ENCODE data around the gene EME1.

EME1 gene

DNA sequence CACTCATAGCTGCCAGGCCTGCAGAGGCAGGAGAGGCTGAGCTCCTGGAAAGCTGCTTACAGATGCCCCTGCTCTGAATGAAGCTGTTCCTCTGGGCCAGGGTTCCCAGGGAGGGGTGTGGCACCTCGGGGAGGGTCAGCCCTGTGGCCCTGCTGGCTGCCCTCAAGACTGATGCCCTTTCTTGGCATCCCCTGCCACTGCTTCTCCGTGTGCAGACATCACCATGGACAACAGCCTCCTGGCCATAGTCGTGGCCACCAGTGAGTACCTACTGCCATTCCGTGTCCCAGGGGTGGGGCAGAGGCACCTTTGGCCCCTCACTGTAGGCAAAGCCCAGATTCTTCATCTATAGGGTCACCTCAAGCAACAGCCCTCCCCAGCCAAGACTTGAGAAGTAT lies 9.0 kb upstream of the EME1 start:
- no peak for DNase-seq

DNA sequence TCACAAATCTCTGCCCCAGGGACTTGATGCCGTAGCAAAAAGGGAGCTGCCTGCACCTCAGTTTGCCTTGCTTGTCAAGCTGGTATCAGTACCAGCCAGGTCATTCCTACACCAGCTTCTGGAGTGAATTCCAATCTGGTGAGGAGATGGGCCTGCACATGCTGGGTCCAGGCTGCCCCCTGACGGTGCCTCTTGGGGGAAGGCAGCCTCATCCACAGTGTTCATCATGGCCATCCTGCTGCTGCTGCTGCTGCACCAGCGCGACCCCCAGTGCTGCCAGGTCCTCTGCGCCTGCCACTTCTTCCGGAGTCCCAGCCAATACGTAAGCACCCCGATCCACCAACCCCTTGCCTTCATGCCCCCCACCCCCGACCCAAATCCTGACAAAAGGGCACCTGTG lies 8.3 kb upstream of the EME1 start:
- no peak for DNase-seq

DNA sequence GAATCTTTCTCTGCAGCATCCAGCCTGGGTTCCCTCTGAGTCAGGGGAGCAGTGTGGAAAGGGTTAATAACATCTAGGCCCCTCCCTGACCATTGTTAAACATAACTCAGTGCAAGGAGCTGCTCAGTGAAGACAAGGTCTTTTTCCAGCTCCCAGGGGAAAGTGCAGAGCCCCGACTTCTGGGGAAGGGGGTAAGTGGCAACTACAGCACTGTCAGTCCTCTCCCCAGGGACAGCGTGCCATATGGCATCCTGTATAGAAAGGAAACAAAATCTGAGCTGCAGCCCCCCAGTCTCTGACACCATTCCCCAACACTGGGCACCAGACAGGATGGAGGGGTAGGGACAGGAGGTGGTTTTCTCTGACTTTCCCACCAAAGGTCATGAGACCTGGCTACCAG lies 7.9 kb upstream of the EME1 start:
- DNase-seq: no peak

DNA sequence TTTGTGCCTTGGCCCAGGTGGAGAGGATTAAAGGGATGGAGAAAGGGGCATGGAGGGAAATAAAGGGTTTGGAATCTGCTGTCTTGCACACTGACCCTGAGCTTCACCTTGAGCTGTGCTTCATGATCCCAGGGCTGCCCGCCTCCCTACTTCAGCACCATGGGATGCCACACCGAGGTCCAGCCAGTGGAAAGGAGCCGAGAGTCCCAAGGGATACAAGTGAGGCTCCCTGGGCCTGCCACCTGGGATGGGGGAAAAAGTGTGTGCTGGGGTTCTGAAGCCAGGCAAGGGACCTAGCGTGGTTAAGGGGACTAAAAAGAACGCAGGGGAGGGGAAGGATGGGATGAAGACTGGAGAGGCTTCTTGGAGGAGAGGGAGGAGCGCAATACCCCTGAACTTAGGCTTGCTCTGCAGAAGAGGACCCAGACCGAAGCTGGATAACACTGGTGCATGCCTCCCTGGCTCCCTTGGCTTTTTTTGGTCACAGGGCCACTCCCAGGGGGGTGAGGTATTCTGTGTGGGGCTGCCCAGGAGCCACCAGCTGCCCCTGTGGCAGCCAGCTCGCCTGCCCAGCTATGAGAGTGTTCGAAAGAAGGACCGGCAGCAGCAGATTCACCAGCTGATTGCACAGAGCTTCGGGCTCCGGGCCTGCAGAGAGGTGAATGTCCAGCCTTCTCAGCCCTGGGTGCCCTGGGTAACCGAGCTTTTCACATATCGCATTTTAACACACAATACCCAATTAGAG lies 7.2 kb upstream of the EME1 start:
- no peak for DNase-seq

DNA sequence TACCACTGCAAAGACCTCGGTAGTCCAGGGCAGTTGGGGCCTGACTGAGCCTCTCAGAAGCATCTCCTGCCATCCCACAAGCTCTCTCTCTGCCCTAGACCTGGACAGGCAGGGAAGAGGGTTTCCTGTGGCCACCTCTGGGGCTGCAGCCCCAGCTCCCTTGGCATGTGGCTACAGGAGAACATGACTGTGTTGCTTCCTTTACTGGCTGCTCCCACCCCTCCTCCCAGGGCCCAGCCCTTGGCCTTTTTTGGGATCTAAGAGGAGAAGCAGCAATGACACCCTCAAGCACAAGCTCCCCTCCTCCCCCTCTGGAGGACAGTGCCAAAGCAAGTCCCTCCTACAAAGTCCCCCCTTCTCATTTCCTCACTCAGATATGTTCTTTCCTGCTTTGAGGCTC lies 5.6 kb upstream of the EME1 start:
- DNase-seq: no peak

DNA sequence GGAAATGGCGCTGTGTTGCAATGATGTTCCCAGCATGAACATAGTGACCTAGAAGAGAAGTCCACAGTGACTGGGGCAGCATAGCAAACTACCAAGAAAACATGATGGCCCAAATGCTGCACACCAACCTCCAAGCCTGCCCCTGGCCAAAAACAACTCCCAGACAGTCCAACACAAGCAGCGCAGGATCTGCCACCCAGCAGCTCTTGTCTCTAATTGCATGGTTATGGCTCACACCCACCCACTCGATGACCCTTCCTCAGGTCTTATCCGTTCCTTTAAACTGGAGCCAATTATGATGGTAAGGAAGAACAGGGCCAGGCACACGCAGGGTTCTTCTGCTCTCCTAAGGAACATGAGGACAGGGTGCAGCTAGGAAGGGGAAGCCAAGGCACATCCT lies 3.0 kb upstream of the EME1 start:
- DNase-seq: no peak

DNA sequence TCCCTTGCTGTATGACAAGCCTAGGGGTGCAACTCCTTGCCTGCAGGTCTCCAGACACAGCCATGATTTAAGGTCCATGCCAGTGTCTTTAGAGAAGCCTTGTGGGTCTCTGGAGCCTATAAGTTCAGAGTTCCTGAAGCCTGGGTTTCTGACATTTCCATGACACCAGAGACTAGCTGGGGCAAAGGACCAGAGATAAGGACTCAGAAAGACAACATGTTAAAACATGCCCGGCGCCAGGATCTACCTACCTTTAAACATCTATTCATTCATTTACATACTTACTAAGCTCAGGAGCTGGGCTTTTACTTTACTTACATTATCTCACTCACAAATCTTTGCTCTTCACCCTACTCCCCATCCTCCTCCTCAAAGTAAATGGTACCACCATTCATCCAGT lies 1.5 kb upstream of the EME1 start:
- no peak for DNase-seq

DNA sequence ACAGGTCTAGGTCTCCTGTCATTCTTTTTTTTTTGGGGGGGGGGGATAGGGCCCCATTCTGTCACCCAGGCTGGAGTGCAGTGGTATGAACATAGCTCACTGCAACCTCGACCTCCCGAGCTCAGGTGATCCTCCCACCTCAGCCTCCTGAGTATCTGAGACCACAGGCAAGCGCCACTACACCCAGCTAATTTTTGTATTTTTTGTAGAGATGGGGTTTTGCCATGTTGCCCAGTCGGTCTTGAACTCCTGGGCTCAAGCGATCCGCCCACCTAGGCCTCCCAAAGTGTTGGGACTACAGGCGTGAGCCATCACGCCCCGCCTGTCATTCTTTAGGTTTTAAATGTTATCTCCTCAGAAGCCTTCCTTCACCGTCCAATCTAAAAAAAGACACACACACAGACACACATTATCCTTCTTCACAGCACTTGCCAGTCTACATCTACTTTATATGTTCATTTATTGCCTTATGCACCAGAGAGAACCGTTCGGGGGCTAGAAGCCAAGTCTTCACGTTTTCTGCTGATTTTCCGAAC lies 739 bp upstream of the EME1 start:
- DNase-seq: no peak

DNA sequence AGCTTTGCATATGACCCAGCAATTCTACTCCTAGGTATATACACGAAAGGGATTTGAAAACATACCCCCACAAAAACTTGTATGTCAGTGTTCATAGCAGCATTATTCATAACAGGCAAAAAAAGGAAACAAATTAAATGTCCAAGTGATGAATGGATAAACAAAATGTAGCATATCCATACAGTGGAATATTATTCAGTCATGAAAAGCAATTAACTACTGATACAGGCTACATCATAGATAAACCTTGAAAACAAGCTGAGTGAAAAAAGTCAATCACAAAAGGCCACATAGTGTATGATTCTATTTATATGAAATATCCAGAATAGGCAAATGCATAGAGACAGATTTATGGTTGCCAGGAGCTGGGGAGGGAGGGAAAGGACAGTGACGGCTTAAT lies 676 bp downstream of the EME1 start:
- no peak for DNase-seq

DNA sequence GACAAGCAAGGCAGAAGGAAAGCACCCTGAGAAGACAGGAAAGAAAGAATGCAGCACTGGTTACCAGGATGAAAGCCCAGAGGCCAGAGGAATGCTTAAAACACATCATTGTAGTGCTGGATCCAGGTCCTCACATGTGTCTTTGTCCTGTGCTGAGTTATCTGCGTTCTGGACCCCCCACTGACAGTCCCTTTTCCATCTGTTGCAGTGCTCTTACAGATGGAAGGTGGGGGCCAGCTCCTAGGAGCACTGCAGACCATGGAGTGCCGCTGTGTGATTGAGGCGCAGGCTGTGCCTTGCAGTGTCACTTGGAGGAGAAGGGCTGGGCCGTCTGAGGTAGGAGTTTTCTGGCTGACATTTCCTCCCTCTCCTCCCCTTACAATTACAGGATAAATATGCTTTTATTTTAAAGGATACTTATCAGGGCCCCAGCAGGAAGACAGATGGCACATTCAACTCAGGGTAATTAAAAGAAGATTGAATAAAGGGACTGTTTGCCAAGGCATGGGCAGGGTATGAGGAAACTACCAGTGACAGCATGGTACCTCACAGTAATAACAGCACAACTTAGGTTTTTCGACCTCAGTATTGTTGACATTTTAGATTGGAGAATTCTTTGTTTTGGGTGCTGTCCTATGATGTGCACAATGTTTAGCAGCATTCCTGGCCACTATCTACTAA lies 3.0 kb downstream of the EME1 start:
- DNase-seq: no peak

DNA sequence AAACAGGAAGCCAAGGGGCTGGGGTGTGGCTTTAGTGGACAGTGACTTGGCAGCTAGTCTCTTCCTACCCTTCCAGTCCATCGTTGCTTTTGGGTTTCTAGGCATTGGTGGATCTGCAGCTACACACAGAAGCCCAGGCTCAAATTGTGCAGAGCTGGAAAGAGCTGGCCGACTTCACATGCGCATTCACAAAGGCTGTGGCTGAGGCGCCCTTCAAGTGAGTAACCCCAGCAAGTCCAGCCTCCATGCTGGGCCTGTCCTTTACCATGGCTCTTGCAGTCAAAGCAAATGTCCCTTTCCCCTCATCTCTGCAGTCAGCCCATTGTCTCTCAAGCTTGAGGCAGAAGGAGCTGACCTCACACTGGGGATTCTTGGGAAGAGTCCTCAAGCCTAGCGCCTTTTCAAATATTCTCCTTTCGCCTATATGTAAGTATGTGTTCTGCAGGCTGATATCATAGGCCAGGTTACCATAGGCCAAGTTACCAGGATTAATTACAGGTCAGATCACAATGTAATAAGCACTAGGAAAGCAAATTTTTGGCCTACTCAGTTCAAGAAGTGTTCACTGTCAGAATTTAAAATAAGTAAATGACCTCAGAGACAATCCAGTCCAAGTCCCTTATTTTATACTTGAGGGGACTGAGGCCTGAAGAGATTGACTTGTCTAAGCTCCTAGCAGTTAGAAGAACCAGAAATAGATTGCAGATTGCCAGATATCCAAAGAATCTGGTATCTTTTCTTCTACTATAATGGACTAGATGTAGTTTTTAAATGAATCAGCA lies 6.5 kb downstream of the EME1 start:
- DNase-seq: no peak

DNA sequence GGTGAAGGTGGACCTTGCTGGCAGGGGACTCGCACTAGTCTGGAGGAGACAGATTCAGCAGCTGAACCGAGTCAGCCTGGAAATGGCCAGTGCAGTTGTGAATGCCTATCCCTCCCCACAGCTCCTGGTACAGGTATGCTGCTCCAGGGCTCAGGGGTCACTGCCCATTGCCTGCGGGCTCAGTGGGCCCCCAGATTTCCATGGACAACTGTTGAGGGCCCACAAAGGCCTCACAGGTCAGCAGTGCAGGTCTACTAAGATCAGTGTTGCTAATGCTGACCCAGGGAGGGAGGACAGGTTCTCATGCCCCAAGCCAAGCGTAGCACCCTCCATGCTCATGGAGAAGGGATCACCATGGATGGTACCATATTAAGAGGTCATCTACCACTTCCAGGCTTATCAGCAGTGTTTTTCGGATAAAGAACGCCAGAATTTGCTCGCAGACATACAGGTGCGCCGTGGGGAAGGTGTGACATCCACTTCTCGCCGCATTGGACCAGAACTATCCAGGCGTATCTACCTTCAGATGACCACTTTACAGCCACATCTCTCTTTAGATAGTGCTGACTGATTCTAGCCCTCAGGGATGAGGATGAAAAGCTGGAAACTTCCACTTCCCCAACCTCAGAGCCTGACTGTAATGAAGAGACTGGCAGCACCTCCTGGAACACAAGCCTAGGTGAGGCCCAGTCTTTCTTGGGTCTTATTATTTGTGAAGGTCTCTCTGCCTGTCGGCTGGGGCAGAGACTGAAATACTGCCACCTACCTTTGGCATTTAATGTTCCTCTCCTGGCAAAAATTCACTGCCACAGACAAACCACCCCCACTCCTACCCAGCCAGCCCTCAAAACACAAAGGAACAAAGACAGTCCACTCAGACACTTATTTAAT lies 7.6 kb downstream of the EME1 start:
- DNase-seq: no peak

DNA sequence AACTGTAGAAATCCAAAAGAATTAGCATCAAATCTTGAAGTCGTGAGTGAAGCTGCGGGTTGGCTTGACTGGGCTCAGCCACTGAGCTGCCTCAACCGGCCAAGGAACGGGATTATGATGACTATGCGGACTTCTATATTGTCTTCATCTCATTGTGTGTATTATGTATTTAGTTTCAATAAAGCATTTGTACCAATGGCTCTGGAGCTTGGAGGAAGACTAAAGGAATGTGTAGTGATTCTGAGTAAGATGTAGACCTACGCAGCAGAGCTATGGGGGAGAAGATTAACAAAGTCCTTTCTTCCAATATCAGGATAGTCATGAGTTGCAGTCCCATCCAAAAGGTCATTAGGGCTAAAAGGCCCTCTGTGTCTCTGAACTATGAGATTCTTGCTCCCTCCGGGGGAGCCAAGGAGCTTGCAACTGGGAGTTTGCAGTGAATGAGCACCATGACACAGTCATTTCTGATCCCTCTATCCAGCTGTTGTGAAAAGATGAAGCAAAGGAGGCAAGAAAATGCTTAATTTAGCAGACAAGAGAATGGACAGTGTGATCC lies 8.3 kb downstream of the EME1 start:
- no peak for DNase-seq

DNA sequence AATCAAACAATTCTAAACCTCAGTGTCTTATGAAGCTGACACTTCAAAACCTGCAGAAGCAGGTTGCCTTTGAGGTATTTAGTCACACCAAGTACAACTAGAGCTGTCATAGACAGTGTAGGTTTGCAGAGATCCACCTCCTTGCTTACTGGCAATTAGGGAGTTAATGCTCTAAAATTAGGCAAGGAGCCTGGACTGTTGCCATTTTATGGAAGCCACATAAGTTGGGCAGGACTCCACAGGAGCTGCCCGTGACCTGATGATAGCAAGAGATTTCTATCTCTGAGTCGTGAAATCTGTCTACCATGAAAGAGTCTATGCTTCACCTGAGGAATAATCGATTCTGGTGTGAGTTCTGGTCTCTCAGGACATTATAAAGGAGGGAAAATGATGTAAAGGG lies 8.9 kb downstream of the EME1 start:
- DNase-seq: no peak

DNA sequence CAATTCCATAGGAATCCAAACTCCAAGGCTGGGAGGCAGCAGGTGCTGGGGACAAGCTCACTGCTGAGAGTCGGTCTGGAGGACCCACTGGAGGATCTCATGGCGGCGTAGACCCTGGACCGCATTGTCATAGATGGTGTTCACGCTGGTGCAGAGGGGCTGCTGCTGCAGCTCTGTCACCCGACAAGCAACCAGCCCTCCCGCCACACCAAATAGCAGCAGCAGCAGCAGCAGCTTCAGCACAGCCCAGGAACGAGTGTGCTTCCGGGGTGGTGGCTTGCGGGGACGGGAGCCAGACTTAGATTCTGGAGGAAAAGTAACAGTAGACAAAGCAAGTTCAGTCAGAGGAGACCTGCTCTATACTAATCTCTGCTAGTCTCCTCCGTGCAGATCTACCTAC lies 9.9 kb downstream of the EME1 start:
- DNase-seq: no peak

DNA sequence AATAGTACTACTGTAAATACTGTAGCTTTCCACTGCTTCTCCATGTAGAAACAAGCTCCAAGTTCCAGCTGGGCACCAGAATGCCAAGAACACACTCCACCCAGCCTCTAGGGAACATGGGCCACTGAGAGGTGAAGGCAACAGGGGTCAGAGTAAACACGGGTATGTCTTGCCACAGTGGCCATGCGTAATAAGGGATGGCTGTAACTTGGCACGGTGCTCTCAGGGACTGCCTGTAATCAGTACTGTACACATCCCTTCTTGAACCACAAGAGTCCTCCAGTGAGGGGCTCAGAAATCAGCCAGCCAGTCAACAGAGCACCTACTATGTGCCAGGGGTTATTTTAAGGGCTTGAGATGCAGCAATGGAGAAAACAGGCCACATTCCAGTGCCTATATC lies 13.5 kb downstream of the EME1 start:
- no peak for DNase-seq

DNA sequence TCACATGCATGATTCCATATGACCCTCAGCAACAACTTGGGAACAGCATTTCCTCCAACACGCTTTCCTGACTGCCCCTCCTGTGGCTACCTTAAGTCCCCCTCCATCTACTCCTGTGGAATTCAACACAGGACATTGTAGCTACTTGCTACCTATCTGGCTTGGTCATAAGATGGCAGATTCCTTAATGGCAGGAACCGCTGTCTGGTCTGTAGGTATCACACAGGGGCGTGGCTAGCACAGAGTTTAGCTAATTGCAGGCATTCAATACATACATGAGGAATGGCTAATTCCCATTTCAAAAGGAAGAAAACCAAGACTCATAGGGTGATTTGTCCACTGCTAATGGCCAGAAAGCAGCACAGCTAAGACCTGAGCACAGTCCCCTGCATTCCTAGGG lies 15.7 kb downstream of the EME1 start:
- DNase-seq: no peak

DNA sequence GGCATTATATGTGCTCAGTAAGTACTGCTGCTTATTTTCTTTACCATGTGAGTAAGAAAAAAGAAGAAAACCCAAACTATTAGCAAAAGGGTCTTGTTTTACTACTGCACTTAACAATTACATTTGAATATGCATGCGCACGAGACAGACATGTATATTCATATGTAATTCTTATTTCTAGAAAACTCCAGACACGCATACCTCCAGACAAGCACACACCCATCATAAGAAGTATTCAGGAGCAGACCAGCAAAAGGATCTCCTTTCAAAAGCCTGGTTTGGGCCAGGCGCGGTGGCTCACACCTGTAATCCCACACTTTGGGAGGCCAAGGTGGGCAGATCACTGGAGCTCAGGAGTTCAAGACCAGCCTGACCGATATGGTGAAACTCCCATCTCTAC lies 16.5 kb downstream of the EME1 start:
- no peak for DNase-seq

DNA sequence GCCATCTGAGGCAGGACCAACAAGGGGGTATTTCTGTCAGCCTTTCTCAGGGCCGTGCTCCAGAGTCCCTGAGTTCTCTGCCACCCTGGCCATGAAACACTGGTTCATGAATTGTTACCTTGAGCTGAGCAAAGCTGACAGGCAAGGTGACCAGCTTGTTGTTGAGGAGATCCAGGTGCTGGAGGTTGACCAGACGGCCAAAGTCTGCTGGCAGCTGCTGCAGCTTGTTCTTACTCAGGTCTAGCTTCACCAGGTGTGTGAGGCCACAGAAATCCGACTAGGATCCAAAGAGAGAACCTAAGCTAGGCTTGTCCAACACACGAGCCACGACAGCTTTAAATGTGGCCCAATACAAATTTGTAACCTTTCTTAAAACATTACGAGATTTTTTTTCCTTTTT lies 19.6 kb downstream of the EME1 start:
- no peak for DNase-seq

DNA sequence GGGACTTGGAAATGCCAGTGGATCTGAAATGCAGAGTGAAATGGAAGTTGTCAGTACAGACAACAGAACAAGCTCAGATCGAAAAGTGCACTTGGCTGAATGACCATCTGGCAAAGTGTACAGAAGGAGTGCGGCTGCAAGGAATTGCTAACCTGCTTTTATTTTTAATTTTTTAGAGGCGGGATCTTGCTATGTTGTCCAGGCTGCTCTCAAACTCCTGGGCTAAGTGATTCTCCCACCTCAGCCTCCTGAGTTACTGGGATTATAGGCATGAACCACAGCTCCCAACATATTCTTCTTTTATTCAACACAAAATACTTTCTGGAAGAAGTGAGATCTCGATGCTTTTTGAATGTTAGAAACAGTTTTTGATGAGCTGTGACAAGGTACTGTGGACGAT lies 20.7 kb downstream of the EME1 start:
- no peak for DNase-seq

DNA sequence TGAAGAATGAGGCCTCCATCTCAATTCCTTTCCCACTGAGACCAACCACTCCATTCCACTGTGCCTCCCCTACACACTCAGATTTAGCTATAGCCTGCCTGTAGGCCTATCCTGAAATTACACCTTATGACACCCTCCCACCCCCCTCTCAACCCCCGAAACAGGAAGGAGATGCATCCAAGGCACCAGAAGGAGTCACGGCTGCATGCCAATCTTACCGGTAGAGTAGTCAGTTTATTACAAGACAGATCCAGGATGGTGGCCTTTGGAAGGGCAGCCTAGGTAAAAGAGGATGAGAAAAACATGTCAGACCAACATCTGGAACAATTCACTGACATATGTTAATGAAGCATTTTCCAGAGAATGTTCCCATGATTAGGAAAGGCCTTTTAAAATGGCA lies 21.7 kb downstream of the EME1 start:
- no peak for DNase-seq

All from effector CD4-positive, alpha-beta T cell (primary cell).